Mesothelial cell of epicardium (in vitro differentiated cells): ENCODE measurements around the gene APOH. TPM values are rescaled to one million over a fixed set of nuclear protein-coding genes. Genes with fewer than 3 reads are reported as not detected.
"Not testable (repeated sequence)": the region's sequence is repeated elsewhere in the genome, so short reads cannot be mapped to it uniquely, and the experiment has no call there.

Experiments
- DNase-seq, 2 experiments: peaks; one replicate each; pipeline ENCODE4 v3.0.0; 2021; ENCODE audit warnings: low spot score in 2 of 2; ENCODE audit not compliant: unreplicated experiment in 2 of 2
- H3K27ac Mint-ChIP-seq: 2 replicates; pipeline ENCODE4 v1.8.0; 2021; ENCODE audit warnings: mixed read lengths
- H3K27me3 Mint-ChIP-seq: 2 replicates; pipeline ENCODE4 v1.8.0; 2021; ENCODE audit warnings: low read depth, mixed read lengths
- H3K36me3 Mint-ChIP-seq: 2 replicates; pipeline ENCODE4 v1.8.0; 2021; ENCODE audit warnings: mixed read lengths
- H3K4me1 Mint-ChIP-seq: 2 replicates; pipeline ENCODE4 v1.8.0; 2021; ENCODE audit warnings: mixed read lengths
- H3K4me3 Mint-ChIP-seq: 2 replicates; pipeline ENCODE4 v1.8.0; 2021; ENCODE audit warnings: mild to moderate bottlenecking, moderate library complexity, mixed read lengths
- H3K9me3 Mint-ChIP-seq: 2 replicates; pipeline ENCODE4 v1.8.0; 2021; ENCODE audit warnings: mixed read lengths
- total RNA-seq: library from RNA; stranded (reverse); gene quantifications from 3 replicates; pipeline ENCODE4 v1.2.1, GENCODE V29; 2021
- TF ChIP-seq, protein P1 (sequence below): fragments of 200-600 bp; sonication (generic); IDR thresholded peaks from one replicate; pipeline ENCODE4 v1.5.0; 2021; ENCODE audit warnings: antibody characterized with exemption; ENCODE audit not compliant: unreplicated experiment

Gene APOH
- total RNA-seq, 1 donor from 2014 or later, result not detected

DNA sequence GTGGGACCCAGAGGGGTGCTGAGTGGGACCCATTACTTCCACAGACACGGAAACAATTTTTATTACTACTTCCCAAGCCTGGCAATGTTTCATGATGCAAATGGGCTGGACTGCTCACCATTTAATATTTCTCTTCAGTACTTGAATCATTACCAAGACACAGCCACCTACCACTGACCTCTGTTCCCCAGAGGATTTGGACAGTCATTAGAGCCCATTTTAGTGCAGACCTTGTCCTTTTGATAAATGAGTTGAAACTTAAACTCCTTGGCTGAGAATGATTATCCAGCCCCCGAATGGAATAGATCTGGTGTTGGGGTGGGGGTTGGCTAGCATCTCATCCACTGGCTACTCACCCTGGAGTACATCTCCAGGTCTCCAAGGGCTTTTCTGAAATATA, 33.6 kb upstream of the APOH start:
- Mint-ChIP-seq H3K4me1 (no peaks in the 10 kb centered on the region), H3K36me3 (no peaks in the 10 kb centered on the region), H3K9me3 (peaks cover 13% of the 10 kb centered on the region), H3K27me3 (peaks cover 10% of the 10 kb centered on the region), H3K4me3 (no peak overlapping the region), H3K27ac (no peak overlapping the region)
- TF ChIP-seq, protein P1, sequence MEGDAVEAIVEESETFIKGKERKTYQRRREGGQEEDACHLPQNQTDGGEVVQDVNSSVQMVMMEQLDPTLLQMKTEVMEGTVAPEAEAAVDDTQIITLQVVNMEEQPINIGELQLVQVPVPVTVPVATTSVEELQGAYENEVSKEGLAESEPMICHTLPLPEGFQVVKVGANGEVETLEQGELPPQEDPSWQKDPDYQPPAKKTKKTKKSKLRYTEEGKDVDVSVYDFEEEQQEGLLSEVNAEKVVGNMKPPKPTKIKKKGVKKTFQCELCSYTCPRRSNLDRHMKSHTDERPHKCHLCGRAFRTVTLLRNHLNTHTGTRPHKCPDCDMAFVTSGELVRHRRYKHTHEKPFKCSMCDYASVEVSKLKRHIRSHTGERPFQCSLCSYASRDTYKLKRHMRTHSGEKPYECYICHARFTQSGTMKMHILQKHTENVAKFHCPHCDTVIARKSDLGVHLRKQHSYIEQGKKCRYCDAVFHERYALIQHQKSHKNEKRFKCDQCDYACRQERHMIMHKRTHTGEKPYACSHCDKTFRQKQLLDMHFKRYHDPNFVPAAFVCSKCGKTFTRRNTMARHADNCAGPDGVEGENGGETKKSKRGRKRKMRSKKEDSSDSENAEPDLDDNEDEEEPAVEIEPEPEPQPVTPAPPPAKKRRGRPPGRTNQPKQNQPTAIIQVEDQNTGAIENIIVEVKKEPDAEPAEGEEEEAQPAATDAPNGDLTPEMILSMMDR, result no peak
- DNase-seq, result no peak

DNA sequence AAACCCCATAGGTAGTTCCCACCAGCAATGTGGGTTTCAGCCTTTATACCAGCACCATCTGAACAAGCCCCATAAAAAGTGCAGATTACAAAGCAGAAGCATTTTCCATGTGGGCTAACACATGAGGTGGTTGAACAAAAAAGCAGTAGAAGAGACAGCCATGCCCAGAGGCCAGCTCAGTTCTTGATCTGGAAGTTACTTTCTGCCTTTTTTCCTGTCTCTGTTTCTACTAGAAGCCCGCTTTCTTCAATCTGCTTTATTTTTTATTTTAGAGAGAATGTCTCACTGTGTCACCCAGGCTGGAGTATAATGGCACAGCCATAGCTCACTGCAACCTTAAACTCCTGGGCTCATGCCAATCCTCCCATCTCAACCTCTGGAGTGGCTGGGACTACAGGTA, 31.5 kb upstream of the APOH start:
- Mint-ChIP-seq H3K4me3 (no peak overlapping the region), H3K9me3 (peaks cover 13% of the 10 kb centered on the region), H3K36me3 (no peaks in the 10 kb centered on the region), H3K27me3 (peaks cover 8% of the 10 kb centered on the region), H3K4me1 (peaks cover 3% of the 10 kb centered on the region), H3K27ac (no peak overlapping the region)
- TF ChIP-seq, protein P1, result no peak
- DNase-seq, result no peak

DNA sequence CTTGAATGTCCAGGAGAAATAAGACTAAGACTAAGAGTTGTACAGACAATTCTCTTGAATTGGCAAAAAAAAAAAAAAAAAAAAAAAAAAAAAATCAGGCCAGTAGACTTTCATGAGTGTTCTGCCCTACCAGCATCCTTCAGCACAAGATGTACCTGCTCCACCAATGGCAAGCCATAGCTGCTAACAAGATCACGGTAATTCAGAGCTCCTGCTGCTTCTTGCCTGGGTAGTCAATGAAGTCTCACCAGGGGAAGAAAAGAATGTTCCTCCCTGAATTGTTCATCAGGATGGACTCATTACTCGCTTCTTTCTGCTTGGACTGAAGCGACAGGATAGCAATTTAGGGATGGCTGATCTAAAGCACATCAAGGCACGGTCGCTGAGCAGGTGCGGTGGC, 31.1 kb upstream of the APOH start:
- Mint-ChIP-seq H3K27ac (no peak overlapping the region), H3K36me3 (no peaks in the 10 kb centered on the region), H3K4me3 (no peak overlapping the region), H3K4me1 (peaks cover 7% of the 10 kb centered on the region), H3K9me3 (peaks cover 13% of the 10 kb centered on the region), H3K27me3 (peaks cover 8% of the 10 kb centered on the region)
- TF ChIP-seq, protein P1, result no peak
- DNase-seq, result no peak

DNA sequence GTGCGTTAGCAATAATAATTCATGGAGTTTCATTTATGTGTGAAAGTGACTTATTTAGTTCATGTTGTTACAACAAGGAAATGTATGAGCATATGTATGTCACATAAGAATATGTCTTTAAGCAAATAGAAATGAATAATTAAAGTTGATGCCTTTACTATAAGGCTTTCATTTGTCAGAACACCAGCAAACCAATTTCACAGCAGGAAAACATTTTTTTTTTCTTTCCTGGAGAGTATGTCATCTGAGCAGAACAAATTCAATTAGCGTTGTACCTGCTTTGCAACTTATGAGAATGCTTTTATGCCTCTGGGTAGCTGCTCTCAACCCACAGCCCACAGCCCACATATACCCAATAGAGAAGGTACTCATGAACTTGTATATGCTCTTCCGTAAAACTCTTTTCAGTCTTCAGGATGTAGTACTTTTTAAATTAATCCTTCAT, 26.3 kb upstream of the APOH start:
- no peak for DNase-seq
- Mint-ChIP-seq H3K27ac (no peak overlapping the region), H3K4me1 (peaks cover 14% of the 10 kb centered on the region)

DNA sequence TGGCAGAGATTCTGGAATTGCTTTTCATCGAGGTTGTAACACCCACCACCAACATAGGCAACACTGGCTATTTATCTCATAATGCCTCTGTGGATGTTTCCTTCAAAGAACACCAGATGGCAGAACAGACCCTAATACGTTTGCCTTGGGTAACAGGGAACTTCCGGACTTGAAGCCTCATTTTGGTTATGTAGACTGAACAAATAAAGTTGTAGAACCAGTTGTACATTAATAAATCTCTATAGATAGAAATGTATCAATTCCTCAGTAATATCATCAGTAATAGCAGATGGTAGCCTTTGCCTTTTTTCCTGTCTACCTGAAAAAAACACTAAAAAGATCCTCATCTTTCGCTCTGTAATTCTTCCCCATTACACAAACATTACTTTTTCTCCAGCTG, 25.9 kb upstream of the APOH start:
- no peaks in the 10 kb centered on the region for H3K9me3 Mint-ChIP-seq
- peaks cover 16% of the 10 kb centered on the region for H3K4me1 Mint-ChIP-seq
- no peak overlapping the region for H3K27ac Mint-ChIP-seq
- TF ChIP-seq, protein P1, result peak; percentile 45
- H3K27me3 Mint-ChIP-seq, result no peaks in the 10 kb centered on the region
- no peaks in the 10 kb centered on the region for H3K36me3 Mint-ChIP-seq
- no peak overlapping the region for H3K4me3 Mint-ChIP-seq
- DNase-seq, result no peak

More for the DNA sequence above, 26.3 kb upstream of the APOH start:
- Mint-ChIP-seq H3K36me3 (no peaks in the 10 kb centered on the region), H3K9me3 (no peaks in the 10 kb centered on the region), H3K27me3 (no peaks in the 10 kb centered on the region), H3K4me3 (no peak overlapping the region)
- TF ChIP-seq, protein P1, result no peak

DNA sequence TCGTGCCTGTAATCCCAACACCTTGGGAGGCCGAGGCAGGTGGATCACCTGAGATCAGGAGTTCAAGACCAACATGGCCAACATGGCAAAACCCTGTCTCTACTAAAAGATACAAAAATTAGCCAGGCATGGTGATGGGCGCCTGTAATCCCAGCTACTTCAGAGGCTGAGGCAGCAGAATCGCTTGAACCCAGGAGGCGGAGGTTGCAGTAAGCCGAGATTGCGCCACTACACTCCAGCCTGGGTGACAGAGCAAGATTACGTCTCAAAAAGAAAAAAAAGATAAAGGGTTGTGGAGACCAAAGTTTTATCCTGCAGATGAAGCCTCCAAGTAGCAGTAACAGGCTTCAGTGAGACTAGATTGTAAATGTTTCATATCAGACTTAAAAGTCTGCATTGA, 24.2 kb upstream of the APOH start:
- not testable (repeated sequence) for H3K4me3 Mint-ChIP-seq, H3K9me3 Mint-ChIP-seq, DNase-seq, H3K27ac Mint-ChIP-seq, H3K27me3 Mint-ChIP-seq, H3K36me3 Mint-ChIP-seq
- H3K4me1 Mint-ChIP-seq, result peaks cover 16% of the 10 kb centered on the region
